GM19395 (cell line): ENCODE measurements around the gene AVEN.
"Not testable (repeated sequence)": the region's sequence is repeated elsewhere in the genome, so short reads cannot be mapped to it uniquely, and the experiment has no call there.

Experiments
- ATAC-seq: cut with Tn5 transposase; IDR thresholded peaks from one replicate; pipeline ENCODE4 v1.9.1; 2021; ENCODE audit warnings: mild to moderate bottlenecking, moderate library complexity; ENCODE audit not compliant: unreplicated experiment

The AVEN gene

GRCh38 chr15:33857726-33858125 lies 181.3 kb downstream of the AVEN start:
- no peak for ATAC-seq

GRCh38 chr15:33852570-33852969 lies 186.4 kb downstream of the AVEN start:
- no peak for ATAC-seq

- no peak for ATAC-seq
Measured at GRCh38 chr15:33852094-33852493, 186.9 kb downstream of the AVEN start.

- ATAC-seq, result no peak
Measured at GRCh38 chr15:33851079-33851478, 187.9 kb downstream of the AVEN start.

GRCh38 chr15:33848011-33848410 lies 191.0 kb downstream of the AVEN start:
- ATAC-seq, result no peak

GRCh38 chr15:33846862-33847261 lies 192.1 kb downstream of the AVEN start:
- no peak for ATAC-seq

- ATAC-seq, result no peak
Measured at GRCh38 chr15:33846142-33846541, 192.9 kb downstream of the AVEN start.

- ATAC-seq, result no peak
Measured at GRCh38 chr15:33844597-33844996, 194.4 kb downstream of the AVEN start.

- ATAC-seq, result no peak
Measured at GRCh38 chr15:33844186-33844585, 194.8 kb downstream of the AVEN start.

GRCh38 chr15:33840615-33841014 lies 198.4 kb downstream of the AVEN start:
- ATAC-seq, result no peak

GRCh38 chr15:33839540-33839939 lies 199.5 kb downstream of the AVEN start:
- ATAC-seq, result no peak

- no peak for ATAC-seq
Measured at GRCh38 chr15:33837294-33837693, 201.7 kb downstream of the AVEN start.

- no peak for ATAC-seq
Measured at GRCh38 chr15:33834892-33835743, 203.9 kb downstream of the AVEN start.

- ATAC-seq, result no peak
Measured at GRCh38 chr15:33831646-33832045, 207.4 kb downstream of the AVEN start.

- ATAC-seq, result no peak
Measured at GRCh38 chr15:33830351-33830750, 208.7 kb downstream of the AVEN start.

- no peak for ATAC-seq
Measured at GRCh38 chr15:33826201-33826600, 212.8 kb downstream of the AVEN start.

- ATAC-seq, result no peak
Measured at GRCh38 chr15:33825453-33825852, 213.6 kb downstream of the AVEN start.

GRCh38 chr15:33823119-33823518 lies 215.9 kb downstream of the AVEN start:
- no peak for ATAC-seq

GRCh38 chr15:33822479-33822878 lies 216.5 kb downstream of the AVEN start:
- no peak for ATAC-seq

- not testable (repeated sequence) for ATAC-seq
Measured at GRCh38 chr15:33819499-33819898, 219.5 kb downstream of the AVEN start.
